OCI-LY3 (cell line): ENCODE data around the gene ELFN2.

Source experiments
- EZH2phosphoT487 ChIP-seq: fragments of 200-600 bp; shearing (Covaris generic); IDR thresholded peaks from 2 replicates; pipeline ENCODE4 v1.6.1; 2018; ENCODE audit warnings: antibody characterized with exemption, mixed run types, low read depth
- TF ChIP-seq, protein P1 (sequence below): fragments of 200-600, 300-600 bp; sonication (generic); IDR thresholded peaks from 2 replicates; pipeline ENCODE4 v1.5.1; 2014; ENCODE audit warnings: antibody characterized with exemption, low read length, low read depth

DNA sequence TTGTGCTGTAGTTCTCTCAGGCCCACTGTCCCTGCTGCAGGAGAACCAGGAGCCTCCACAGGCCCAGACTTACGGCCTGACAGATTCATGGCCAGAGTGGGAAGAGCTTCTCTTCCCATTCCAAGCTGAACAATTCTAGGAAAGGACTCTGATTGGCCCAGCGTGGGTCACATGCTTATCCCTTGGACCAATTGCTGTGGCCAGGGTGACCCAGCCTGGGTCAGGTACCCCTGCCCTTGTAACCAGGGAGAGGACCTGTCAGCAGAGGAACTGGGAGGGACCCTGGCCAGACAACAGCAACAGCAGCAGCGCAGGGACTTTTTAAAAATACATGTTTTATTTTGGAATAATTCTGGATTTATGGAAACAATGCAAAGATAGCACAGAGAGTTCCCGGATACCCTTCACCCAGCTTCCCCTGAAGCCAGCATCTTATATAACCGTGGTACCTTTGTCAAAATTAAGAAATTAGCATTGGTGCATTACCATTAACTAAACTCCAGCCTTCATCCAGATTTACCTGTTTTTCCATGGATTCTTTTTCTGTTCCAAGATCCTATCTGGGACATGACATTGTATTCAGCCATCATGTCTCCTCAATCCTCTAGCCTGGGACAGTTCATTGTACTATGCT, 8.8 kb upstream of the ELFN2 start:
- TF ChIP-seq, protein P1, sequence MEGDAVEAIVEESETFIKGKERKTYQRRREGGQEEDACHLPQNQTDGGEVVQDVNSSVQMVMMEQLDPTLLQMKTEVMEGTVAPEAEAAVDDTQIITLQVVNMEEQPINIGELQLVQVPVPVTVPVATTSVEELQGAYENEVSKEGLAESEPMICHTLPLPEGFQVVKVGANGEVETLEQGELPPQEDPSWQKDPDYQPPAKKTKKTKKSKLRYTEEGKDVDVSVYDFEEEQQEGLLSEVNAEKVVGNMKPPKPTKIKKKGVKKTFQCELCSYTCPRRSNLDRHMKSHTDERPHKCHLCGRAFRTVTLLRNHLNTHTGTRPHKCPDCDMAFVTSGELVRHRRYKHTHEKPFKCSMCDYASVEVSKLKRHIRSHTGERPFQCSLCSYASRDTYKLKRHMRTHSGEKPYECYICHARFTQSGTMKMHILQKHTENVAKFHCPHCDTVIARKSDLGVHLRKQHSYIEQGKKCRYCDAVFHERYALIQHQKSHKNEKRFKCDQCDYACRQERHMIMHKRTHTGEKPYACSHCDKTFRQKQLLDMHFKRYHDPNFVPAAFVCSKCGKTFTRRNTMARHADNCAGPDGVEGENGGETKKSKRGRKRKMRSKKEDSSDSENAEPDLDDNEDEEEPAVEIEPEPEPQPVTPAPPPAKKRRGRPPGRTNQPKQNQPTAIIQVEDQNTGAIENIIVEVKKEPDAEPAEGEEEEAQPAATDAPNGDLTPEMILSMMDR = no peak
- no peak for TF ChIP-seq EZH2phosphoT487
